Measurements from ENCODE around the gene REL. TPM values are rescaled to one million over a fixed set of nuclear protein-coding genes. Genes with fewer than 3 reads are reported as not detected.
"Not testable (repeated sequence)": the region's sequence is repeated elsewhere in the genome, so short reads cannot be mapped to it uniquely, and the experiment has no call there.

The REL gene
- total RNA-seq, 1 donor from 2014 or later = 22.8 TPM

DNA sequence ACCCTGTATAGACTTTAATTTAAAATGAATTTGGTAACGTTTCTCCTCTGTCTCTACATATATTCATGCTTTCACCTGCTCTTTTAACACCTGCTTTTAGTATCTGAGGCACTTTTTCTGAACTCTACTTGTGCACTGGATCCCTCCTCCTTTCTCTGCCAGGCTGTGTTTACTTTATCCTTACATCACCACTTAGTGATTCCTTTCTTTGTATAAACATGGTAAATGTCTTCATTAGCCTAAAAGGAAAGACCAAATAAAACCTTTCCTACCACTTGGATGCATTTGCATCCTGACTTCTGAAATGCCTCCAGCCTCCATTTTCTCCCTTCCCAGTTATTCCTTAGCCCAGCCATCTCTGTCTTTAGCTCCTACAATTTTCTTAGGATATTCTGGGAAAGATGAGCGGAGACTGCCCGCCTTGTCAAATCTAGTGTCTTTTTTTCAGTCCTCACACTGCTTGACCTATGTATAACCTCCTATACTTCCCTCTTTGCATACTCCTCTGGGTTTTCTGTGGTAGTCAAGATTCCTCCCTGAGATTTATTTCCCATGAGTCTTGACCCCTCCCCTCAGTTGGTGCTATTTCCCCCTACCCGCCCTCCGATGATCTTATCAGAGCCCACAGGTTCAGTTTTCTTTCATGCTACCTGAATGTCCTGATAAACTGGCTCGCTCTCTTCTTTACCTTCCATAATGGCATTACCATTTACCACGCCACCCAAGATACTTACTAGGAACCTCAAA, 44.8 kb downstream of the REL start:
- peak in 1 of 2 donors; percentile 34 for DNase-seq (ENCODE audit: low read depth in 2 of 2)

DNA sequence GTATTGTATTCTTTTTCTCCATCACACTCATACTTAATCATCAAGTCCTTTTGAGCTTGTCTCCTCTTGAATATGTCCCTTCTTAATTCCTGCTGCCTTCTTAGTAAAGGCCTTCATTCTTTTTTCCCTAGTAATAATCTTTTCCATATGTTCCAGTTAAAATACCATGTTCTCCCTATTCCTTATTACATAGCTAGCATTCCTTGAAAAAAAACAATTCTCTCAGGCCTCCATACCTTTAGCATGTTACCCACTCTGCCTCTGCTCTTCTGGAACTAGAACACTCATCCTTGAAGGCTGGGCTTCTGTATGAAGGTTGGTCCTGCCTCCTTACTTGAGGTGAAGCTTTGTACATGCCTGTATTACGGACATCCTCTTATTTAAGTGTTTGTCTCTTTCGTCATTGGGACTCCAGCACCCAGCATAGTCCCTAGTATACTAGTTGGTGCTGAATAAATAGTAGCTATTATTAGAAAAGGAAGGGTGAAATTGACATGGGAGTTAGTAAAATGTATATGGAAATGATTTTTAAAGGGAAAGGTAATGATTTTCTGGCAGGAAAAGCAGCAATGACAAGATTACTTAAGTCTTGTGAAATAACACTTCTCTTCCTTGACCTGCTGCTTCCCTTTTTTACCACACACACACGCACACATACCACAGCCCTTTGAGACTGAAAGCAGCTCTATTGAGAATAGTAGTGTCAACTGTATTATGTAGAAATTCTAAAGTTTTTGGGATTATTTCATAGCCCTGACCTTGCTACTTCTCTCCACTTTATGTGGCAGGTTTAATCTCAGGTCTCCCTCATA, 45.6 kb downstream of the REL start:
- DNase-seq (ENCODE audit: low read depth in 2 of 2) = no peak

DNA sequence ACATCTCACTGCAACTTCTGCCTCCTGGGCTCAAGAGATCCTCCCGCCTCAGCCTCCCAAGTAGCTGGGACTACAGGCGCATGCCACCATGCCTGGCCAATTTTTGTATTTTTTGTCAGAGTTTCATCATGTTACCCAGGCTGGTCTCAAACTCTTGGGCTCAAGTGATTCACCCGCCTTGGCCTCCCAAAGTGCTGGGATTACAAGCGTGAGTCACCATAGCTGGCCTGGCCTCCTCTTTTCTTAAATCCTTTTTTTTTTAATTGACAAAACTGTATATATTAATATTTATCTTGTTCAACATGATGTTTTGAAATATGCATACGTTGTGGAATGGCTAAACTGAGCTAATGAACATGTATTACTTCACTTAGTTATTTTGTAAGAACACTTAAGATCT, 50.7 kb downstream of the REL start:
- DNase-seq (ENCODE audit: low read depth in 2 of 2) = not testable (repeated sequence)

DNA sequence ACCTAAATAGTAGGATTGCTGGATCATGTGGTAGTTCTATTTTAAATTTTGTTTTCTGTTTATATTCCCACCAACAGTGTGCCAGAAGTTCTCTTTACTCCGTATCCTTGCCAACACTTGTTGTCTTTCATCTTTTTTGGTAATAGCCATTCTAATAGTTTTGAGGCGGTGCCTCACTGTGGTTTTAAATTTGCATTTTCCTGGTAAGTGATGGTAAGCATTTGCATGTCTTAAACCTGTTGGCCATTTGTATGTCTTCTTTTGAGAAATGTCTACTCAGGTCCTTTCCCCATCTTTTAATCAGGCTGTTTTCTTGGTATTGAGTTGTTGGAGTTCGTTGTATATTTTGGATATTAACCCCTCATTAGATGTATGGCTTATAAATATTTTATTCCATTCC, 51.6 kb downstream of the REL start:
- DNase-seq (ENCODE audit: low read depth in 2 of 2) = no peak

DNA sequence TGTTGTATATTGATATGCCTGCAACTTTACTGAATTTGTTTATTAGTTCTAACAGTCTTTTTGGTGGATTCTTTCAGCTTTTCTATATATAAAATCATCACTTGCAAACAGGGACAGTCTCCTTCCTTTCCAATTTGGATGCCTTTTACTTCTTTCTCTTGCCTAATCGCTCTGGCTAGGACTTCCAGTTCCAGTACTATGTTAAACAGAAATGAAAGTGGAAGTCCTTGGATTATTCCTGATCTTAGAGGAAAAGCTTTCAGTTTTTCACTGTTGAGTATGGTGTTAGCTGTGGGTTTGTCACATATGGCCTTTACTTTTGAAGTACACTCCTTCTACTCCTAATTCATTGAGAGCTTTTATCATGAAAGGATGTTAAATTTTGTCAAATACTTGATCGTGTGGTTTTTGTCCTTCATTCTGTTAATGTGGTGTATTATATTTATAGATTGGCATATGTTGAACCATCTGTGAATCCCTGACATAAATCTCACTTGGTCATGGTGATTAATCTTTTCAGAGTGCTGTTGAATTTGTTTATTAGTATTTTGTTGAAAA, 52.9 kb downstream of the REL start:
- DNase-seq (ENCODE audit: low read depth in 2 of 2) = peak in 1 of 2 donors; percentile 17

DNA sequence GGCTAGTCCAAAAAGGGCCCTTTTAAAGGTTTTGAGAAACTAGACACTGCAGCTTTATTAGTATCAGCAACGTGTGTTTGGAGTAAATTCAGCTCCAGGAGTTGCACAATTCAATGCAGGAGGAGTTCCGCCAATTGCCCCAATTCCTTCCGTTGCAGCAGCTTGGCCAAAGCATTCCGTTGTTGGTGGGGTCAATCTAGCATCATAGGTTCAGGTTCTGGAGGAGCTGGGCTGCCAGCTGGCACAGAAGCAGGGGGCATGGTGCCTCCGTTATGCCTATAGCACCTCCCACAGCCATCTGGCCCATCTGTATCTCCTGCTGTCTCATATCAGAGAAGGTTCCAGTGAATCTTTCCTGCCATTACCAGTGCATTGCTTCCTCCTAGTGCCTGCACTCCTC, 55.4 kb downstream of the REL start:
- DNase-seq (ENCODE audit: low read depth in 2 of 2) = no peak

DNA sequence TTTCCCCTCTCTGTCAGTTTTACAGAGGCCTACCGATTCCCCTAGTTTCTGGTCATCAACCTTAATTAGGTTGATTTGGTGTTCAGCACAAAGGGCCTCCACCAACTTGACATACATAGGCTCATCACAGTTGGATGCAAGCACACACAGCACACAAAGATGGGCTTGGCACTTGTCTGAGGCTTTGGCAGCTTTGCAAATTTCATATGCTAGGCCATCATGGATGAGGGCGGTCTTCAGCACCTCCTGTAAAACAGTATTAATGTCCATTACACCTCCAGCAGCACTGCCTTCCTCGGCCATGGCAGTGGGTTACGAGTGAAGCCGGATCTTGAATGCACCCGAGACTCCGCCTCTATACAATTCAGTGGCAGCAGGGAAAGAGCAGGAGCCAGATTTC, 56.9 kb downstream of the REL start:
- no peak for DNase-seq (ENCODE audit: low read depth in 2 of 2)

DNA sequence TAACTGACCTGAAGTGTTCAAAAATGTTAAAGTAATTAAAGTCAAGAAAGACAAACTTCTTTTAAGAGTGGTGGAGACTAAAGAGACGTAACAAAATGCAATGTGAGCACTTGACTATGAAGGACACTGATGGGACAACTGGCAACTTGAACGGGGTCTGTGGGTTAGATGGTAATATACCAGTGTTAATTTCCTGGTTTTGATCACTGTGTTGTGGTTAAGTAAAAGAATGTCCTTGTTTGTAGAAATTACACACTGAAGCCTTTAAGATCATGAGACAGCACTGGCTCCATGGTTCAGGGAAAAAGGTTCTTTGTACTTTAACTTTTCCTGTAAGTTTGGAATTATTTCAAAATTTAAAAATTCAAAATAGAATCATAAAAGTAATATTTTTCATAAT, 58.2 kb downstream of the REL start:
- no peak for DNase-seq (ENCODE audit: low read depth in 2 of 2)

DNA sequence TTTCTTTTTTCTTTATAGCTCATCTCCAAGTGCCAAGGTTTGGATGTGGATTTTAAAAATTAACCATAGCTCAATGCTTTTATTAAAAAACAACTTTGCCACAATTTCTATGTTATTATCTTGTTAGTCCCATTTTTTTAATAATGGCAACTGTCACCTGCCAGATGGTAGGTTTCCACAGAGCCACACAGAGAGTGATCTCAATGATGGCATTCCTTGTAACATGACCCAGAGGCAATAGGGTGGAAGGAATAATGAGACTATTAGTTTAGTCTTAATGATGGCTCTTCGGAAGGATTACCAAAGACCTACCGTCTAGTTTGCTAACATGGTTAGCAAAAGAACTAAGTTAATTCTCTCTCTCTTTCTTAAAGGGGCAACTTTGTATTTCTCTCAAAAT, 64.0 kb downstream of the REL start:
- no peak for DNase-seq (ENCODE audit: low read depth in 2 of 2)

DNA sequence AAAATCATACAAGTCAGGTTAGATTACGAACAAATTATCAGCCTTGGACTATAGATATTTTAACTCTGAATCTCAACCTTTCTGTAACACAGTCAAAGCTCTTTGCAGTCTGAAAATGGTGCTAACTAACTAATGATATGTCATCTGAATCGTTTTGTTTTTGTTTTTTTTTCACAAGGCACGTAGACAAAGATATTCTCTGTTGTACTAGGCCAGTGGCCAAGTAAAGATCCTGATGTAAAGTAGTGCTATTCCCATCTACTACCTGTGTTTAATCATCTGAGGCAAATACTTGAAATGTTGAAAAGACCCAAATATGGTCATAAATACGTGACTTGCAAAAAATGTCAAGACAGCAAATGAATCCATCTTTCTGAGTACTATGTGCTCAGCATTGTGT, 65.7 kb downstream of the REL start:
- peak in 1 of 2 donors; percentile 76 for DNase-seq (ENCODE audit: low read depth in 2 of 2)

DNA sequence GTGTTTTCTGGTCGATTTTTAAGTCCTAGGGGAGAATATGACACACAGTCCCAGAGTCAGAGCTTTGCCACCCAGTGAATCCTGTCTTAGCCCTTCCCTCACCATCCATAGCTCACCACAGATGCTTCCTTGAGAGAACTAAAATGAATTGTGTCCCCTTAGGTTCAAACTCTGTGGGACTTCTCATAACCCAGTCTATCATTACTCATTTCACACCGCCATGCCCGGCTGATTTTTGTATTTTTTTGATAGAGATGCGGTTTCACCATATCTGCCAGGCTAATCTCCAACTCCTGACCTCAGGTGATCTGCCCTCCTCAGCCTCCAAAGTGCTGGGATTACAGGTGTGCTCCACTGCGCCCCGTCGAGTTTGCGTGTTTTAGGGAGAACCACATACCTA, 66.8 kb downstream of the REL start:
- no peak for DNase-seq (ENCODE audit: low read depth in 2 of 2)

DNA sequence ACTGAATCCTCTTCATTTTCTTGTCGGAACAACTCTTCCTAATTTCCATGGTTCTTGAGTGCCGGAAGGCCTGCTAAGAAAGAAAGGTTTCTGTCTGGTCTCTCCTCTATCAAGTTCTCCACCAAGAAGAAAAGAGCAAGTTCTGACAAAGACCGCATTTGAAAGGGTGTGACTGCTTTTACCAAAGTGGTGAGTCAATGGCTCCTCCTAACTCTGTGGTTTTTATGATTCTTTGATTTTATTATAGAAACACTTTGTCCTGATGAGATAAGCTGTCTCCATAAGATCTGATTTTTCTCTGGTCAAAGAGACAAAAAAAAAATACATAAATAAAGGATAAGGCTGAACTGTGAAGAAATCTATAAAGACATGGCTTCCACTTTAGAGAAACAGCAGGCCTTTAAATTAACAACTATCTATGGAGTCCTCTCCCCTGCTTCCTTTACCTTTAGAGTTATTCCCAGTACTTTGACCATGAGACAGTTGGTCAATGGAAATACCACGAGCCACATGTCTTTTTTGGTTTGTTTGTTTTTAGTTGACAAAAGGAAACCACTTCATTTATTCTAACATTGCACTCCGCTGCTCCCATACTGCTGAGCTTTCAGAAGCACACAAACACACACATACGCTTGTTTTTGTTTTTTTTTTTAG, 67.7 kb downstream of the REL start:
- DNase-seq (ENCODE audit: low read depth in 2 of 2) = peak in 1 of 2 donors; percentile 11

DNA sequence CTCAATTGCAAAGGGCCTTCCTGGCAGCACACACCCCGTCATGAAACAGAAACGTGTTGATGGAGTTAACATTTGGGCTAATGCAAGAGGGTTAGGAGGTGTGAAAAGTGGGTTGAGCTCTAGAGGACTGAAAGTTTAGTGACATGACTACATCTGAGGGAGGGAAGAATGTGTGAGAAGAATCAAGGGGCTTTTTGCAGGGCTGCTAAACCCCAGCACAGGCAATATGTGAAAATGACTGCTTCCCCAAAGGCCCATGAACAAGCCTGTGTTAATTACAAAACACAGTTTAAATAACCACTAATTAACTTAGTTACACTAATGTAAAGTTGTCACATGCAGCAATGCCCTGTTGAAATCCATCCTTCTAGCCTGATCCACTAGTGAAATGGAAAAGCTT, 72.8 kb downstream of the REL start:
- no peak for DNase-seq (ENCODE audit: low read depth in 2 of 2)

DNA sequence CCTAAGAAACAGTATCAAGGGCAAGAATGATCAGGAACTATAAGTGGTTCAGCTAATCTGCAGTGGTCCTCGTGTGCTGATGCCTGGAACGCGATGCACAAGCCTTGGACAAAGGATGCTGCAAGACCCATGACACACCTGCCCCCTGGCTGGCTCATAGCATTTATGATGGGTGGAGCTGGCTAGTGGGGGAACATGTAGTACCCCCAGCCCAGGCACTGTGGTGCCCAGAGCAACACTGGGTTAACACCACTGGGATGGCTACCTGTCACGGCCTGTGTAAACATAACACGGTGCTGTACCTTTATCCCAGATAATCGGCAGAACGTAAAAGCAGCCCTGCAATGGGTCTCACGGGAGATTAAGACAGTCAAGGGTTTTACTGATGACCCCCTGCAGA, 75.8 kb downstream of the REL start:
- no peak for DNase-seq (ENCODE audit: low read depth in 2 of 2)

DNA sequence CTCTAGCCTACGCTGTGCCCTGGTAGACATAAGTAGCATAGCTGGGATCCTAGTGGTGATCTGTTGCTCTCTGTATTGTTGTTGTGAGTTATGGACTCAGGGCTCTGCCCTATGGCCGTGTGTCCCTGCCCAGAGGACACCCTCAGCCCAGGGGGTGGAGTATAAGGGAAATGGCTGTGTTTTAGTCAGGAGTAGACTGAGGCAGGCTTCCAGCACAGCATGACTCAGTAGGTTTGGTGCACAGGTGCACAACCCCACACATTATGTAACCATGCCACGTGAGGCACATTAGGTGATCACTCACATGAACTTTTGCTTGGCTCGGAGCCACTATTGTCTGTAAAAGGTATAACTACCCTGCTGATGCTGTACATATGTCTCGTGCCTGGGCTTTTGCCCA, 76.3 kb downstream of the REL start:
- peak; percentile 67 to 97 for DNase-seq (ENCODE audit: low read depth in 2 of 2)

DNA sequence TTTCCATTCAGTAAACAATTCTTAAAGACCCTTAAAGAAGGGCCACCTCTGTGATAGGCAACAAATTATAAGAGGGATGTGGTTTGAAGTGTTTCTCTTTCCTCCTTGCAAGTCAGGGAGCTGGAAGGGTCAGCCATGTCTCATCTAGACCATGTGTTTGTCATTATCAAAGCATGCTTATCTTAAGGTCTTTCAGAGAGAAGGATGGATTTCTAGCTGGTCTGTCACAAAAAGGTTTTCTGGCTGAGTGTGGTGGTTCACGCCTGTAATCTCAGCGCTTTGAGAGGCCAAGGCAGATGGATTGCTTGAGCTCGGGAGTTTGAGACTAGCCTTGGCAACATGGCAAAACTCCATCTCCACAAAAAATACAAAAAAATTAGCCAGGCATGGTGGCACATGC, 77.0 kb downstream of the REL start:
- DNase-seq (ENCODE audit: low read depth in 2 of 2) = peak; percentile 27 to 35

DNA sequence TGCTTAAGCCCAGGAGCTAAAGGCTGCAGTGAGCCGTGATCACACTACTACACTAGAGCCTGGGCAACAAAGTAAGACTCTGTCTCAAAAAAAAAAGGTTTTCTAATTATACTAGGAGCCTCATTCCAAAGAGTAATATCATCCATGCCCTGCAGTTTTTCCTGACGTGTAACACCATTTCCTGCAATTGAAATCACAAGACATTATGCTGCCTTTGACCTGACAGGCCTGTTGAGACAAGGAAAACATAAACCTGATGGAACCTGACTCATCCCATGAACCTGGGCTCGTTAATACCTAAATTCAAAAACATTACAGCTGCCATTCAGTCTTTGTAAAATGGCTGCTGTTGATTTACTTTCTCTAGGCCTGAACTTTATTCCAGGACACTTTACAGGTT, 77.4 kb downstream of the REL start:
- DNase-seq (ENCODE audit: low read depth in 2 of 2) = peak; percentile 92

DNA sequence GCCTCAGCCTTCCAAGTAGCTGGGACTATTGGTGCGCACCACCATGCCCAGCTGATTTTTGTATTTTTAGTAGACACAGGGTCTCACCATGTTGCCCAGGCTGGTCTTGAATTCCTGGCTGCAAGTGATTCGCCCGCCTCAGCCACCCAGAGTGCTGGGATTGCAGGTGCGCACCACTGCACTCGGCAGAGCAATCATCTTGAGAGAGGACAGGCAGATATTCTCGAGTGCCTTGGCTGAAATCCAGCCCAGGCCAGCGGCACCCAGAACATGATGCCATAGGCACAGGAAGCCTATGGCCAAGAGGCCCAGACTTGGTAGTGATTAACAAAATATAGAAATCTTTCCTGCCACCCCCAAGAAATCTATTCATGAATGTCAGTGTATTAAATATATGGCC, 78.1 kb downstream of the REL start:
- no peak for DNase-seq (ENCODE audit: low read depth in 2 of 2)

DNA sequence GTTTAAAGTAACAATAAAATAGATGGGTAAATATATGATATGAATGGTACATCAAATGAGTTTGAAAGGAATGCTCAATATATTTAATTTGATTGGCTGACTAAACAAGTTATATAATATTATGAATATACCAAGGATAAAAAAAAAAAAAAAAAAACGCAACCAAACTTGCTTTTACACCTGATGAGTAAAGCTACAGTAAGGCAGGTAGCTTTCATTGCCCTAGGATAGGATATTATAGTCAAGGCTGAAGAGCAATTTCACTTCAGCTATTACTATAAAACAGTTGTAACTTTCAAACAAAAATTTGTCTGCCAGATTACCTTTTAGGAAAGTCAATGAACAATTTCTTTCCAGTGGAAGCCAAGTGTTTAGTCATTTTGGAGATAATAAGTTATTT, 79.3 kb downstream of the REL start:
- DNase-seq (ENCODE audit: low read depth in 2 of 2) = no peak

DNA sequence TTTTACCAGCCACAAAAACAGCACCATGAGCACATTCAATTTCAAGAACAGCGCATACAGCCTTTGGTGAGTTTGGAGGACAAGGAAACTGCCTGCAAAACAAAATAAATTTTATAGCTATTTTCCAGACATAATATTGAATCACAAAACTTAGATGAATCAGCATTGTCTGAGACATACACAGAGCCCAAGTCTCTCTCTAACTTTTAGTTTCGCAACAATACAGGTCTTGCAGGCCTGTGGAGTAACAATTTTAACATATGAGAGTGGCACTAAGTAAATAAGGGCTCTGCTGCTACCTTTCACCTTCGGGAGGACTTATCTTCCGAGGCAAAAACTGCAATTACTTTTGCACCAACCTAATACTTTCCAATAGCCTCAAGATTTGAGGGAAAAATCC, 80.1 kb downstream of the REL start:
- DNase-seq (ENCODE audit: low read depth in 2 of 2) = no peak

DNA sequence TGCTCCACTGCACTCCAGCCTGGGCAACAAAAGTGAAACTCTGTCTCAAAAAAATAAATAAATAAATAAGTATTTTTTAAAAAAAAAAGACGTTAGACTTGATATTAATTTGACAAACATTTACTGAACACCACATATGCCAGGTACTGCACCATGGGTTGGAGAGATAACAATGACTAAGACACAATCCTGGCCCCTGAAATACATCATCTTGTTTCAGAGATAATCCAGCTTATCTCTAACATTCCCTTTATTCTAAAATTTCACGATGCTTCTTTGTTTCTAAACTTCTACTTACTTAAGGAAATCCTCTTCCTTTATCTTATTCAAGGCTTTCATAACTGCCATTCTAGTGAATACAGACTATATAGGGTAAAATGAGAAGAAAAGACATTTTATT, 81.2 kb downstream of the REL start:
- DNase-seq (ENCODE audit: low read depth in 2 of 2) = no peak

DNA sequence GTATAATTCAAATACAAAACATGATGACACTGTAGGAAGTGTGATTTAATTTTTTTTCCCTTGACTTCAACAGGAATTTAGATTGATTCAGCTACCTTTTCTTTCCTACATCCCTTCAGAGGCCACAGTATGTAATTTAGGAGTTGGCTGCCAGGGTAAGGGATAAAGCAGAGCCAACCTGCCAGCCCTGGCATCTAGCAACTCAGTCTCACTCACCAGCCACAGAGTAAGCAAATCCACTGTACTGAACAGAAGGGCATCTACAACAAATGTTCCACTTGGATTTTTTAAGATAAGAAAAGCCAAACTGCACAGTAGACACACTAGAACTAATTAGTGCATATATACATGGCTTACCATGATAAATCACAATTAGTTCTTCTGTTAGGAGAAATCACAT, 81.8 kb downstream of the REL start:
- DNase-seq (ENCODE audit: low read depth in 2 of 2) = no peak

All from lung microvascular endothelial cell (primary cell).